ENCODE measurements around the gene CDC45.

The CDC45 gene

GRCh38 chr22:19567157-19568009 lies 87.7 kb downstream of the CDC45 start:
- DNase-seq, result no peak

DNA sequence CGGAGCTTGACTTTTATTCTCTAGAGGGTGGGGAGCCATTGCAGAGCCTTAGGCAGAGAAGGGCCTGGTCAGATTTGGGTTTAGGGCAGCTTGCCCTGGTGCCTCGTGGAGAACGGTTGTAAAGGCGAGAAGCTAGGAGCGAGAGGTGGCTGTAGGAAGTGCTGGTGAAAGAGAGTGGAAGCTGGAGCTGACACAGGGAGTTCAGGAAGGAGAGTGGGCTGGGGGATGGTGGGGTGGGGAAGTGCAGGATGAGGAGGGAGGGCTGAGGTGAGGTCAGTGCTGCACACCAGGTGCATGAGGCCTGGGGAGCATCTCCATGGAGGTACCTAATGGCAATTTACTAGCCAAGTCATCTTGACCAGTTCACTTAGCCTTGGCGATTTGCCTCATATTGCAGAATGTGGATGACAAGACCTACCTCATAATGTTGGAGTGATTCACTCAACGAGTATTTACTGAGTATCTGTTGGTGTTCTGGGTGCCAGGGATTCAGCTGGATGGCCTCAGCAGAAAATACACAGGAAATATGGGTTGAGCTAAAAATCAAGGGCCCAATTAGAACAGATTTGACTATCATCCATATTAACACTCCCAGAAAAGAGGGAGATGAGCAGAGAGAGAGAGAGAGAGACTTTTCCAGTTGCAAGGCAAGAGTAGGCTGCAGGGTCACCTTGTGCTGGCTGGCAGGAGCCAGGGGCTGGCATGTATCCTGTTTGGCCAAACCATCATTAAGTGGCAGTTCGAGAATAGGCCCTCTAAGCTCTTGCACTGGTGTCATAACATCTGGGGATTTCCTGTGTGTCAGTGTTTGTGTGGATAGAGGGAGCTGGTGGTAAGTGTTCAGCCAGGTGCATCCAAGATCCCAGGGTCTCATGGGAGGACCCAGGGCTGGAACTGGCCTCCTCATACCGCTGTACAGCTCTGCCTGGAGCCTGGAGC lies 88.9 kb downstream of the CDC45 start:
- DNase-seq, result no peak

DNA sequence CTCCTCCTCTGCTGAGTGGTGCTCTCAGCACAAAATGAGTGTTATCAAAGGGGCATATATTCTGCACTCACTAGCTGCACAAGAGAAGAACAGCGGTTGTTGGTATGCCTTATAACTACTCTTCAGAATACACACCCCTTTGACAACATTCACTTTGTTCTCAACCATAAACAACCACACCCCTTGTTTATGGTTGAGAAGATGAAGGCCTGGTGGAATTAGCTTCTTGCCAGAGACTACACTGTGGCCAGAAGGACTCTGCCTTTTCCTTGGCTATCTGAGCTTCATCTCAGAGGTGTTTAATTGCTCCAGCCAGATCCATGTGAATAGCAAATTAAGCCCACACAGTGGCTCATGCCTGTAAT lies 89.5 kb downstream of the CDC45 start:
- DNase-seq, result no peak

DNA sequence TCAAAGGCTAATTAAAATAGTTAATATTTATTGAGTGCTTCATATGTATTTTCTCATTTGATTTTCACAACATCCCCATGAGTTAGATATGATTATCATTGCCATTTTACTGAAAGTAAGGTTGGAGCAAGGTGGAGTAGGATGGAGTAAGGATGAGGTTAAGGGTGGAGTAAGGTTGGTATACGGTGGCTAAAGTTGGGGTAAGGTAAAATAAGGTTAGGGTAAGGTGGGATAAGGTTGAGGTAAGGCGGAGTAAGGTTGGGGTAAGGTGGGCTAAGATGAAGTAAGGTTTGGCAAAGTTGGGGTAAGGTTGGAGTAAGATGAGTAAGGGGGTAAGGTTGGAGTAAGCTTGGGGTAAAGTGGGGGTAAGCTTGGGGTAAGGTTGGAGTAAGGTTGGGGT lies 90.3 kb downstream of the CDC45 start:
- no peak for DNase-seq

All from NCI-H82 (cell line).